ENCODE measurements around the gene ARID1B.

The ARID1B gene

GRCh38 chr6:157089258-157089657 lies 312.1 kb downstream of the ARID1B start:
- DNase-seq, result no peak

GRCh38 chr6:157089851-157090250 lies 312.7 kb downstream of the ARID1B start:
- no peak for DNase-seq

GRCh38 chr6:157090736-157091135 lies 313.6 kb downstream of the ARID1B start:
- DNase-seq, result no peak

GRCh38 chr6:157091243-157091642 lies 314.1 kb downstream of the ARID1B start:
- no peak for DNase-seq

GRCh38 chr6:157091856-157092460 lies 314.8 kb downstream of the ARID1B start:
- no peak for DNase-seq

- DNase-seq, result no peak
Measured at GRCh38 chr6:157092736-157093135, 315.6 kb downstream of the ARID1B start.

GRCh38 chr6:157093536-157093935 lies 316.4 kb downstream of the ARID1B start:
- DNase-seq, result no peak

GRCh38 chr6:157094038-157094437 lies 316.9 kb downstream of the ARID1B start:
- no peak for DNase-seq

GRCh38 chr6:157095084-157095483 lies 317.9 kb downstream of the ARID1B start:
- no peak for DNase-seq

GRCh38 chr6:157095569-157095968 lies 318.4 kb downstream of the ARID1B start:
- no peak for DNase-seq

GRCh38 chr6:157096105-157096504 lies 318.9 kb downstream of the ARID1B start:
- DNase-seq, result no peak

GRCh38 chr6:157096522-157096921 lies 319.3 kb downstream of the ARID1B start:
- DNase-seq, result no peak

GRCh38 chr6:157097255-157097955 lies 320.2 kb downstream of the ARID1B start:
- DNase-seq, result no peak

GRCh38 chr6:157098999-157099398 lies 321.8 kb downstream of the ARID1B start:
- DNase-seq, result no peak

GRCh38 chr6:157099912-157100593 lies 322.9 kb downstream of the ARID1B start:
- DNase-seq, result peak; percentile 41 to 61

GRCh38 chr6:157101166-157101565 lies 324.0 kb downstream of the ARID1B start:
- no peak for DNase-seq

- DNase-seq, result no peak
Measured at GRCh38 chr6:157104803-157105202, 327.6 kb downstream of the ARID1B start.

- no peak for DNase-seq
Measured at GRCh38 chr6:157106487-157106886, 329.3 kb downstream of the ARID1B start.

- no peak for DNase-seq
Measured at GRCh38 chr6:157107571-157107914, 330.4 kb downstream of the ARID1B start.

GRCh38 chr6:157107915-157108651 lies 330.9 kb downstream of the ARID1B start:
- peak in 1 of 2 donors; percentile 14 for DNase-seq

GRCh38 chr6:157108923-157109322 lies 331.7 kb downstream of the ARID1B start:
- DNase-seq, result no peak

GRCh38 chr6:157110607-157111006 lies 333.4 kb downstream of the ARID1B start:
- DNase-seq, result no peak

- DNase-seq, result no peak
Measured at GRCh38 chr6:157113389-157113788, 336.2 kb downstream of the ARID1B start.

- no peak for DNase-seq
Measured at GRCh38 chr6:157116426-157116825, 339.2 kb downstream of the ARID1B start.
